T-helper 1 cell treated with Interleukin-12 subunit alpha and Interleukin-12 subunit beta and Interleukin-4 antibody, amounts not matched to agents 30 μg/mL and 1 μg/mL, for 36 hours (primary cell): Measurements from ENCODE around the gene PRRC2B.

ENCODE experiments used
- H3K27ac Mint-ChIP-seq: one replicate; pipeline ENCODE4 v1.8.0; 2021; ENCODE audit warnings: mild to moderate bottlenecking, mixed read lengths
- H3K27me3 Mint-ChIP-seq: one replicate; pipeline ENCODE4 v1.8.0; 2021; ENCODE audit warnings: low read depth, mixed read lengths
- H3K36me3 Mint-ChIP-seq: one replicate; pipeline ENCODE4 v1.8.0; 2021; ENCODE audit warnings: low read depth, mixed read lengths
- H3K4me1 Mint-ChIP-seq: one replicate; pipeline ENCODE4 v1.8.0; 2021; ENCODE audit warnings: low read depth, mixed read lengths
- H3K4me3 Mint-ChIP-seq: one replicate; pipeline ENCODE4 v1.8.0; 2021; ENCODE audit warnings: mild to moderate bottlenecking, moderate library complexity, mixed read lengths
- H3K9me3 Mint-ChIP-seq: one replicate; pipeline ENCODE4 v1.8.0; 2021; ENCODE audit warnings: mixed read lengths

Gene PRRC2B

DNA sequence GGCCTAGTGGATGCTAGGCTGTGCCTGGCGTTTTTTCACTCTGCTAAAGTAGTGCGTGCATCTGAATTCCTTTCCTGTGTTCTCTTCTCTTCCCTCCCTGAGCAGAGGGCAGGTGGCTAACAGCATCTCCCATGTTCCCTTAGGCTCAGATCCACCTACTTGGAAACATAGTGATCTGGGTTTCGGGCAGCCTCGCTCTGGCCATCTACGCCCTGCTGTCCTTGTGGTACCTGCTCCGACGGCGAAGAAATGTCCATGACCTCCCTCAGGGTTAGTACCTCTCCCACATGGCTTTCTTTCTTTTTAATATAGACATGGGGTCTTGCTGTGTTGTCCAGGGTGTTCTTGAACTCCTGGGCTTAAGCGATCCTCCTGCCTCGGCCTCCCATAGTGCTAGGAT lies 127.3 kb downstream of the PRRC2B start:
- Mint-ChIP-seq H3K9me3 (no peaks in the 10 kb centered on the region), H3K36me3 (peaks cover 33% of the 10 kb centered on the region), H3K27me3 (no peaks in the 10 kb centered on the region), H3K4me1 (no peaks in the 10 kb centered on the region), H3K4me3 (no peak overlapping the region), H3K27ac (no peak overlapping the region)

DNA sequence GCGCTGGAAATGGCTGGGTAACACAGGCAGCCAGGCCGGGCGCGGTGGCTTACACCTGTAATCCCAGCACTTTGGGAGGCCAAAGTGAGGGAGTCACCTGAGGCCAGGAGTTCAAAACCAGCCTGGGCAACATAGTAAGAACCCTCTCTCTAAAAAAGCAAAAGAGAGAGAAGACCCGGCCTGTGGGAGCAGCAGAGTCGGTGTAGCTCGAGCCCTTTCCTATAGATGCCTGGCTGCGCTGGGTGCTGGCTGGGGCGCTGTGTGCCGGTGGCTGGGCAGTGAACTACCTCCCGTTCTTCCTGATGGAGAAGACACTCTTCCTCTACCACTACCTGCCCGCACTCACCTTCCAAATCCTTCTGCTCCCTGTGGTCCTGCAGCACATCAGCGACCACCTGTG lies 127.9 kb downstream of the PRRC2B start:
- Mint-ChIP-seq H3K27ac (no peak overlapping the region), H3K4me3 (no peak overlapping the region), H3K4me1 (no peaks in the 10 kb centered on the region), H3K36me3 (peaks cover 39% of the 10 kb centered on the region), H3K27me3 (no peaks in the 10 kb centered on the region), H3K9me3 (no peaks in the 10 kb centered on the region)

DNA sequence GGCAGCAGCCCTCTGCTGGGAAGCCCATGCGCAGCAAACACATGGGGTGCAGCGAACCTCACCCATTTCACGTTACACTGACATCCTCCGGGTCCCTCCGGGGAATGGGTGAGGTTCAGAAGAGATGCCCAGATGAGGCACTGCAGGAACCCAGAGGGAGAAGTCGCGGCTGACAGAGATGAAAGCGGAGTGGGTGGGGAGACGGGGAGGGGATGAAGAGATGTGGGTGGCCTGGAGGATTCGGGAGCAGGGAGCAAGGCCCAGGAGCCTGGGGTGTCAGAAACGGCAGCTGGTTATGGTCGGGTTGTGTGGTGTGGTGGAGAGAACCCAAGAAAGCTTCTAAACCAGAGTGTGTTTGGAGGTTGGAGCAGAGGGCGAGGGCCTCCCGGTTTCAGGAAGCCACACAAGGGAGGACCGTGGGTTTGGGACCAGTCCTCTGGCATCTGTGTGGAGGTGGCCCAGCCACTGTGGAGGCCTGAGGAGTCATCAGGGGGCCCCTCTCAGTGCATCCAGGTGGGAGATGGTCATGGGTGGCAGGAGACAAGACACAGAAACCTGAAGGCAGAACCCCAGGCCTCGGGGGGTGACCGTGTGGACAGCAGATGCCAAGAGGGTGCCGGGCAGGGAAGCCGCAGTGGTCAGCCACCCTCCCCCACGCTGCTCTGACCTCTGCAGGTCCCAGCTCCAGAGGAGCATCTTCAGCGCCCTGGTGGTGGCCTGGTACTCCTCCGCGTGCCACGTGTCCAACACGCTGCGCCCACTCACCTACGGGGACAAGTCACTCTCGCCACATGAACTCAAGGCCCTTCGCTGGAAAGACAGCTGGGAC lies 128.6 kb downstream of the PRRC2B start:
- peaks cover 39% of the 10 kb centered on the region for H3K36me3 Mint-ChIP-seq
- H3K27me3 Mint-ChIP-seq = no peaks in the 10 kb centered on the region
- no peaks in the 10 kb centered on the region for H3K9me3 Mint-ChIP-seq
- no peak overlapping the region for H3K27ac Mint-ChIP-seq
- no peaks in the 10 kb centered on the region for H3K4me1 Mint-ChIP-seq
- no peak overlapping the region for H3K4me3 Mint-ChIP-seq

DNA sequence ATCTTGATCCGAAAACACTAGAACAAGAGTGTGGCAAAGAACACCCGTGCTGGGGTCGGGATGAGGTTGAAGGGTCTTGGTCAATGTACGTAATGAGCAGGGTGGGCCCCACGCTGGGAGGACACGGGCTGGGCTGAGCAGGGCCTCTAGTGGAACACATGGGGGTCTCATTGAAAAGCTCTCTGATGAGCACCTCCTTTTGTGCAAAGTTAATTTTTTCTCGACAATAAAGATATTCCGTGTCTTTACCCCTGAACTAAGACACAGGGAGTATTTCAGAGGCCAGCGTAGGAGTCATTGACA lies 129.2 kb downstream of the PRRC2B start:
- H3K4me1 Mint-ChIP-seq = no peaks in the 10 kb centered on the region
- no peak overlapping the region for H3K4me3 Mint-ChIP-seq
- H3K27me3 Mint-ChIP-seq = no peaks in the 10 kb centered on the region
- H3K9me3 Mint-ChIP-seq = no peaks in the 10 kb centered on the region
- peaks cover 36% of the 10 kb centered on the region for H3K36me3 Mint-ChIP-seq
- H3K27ac Mint-ChIP-seq = no peak overlapping the region

DNA sequence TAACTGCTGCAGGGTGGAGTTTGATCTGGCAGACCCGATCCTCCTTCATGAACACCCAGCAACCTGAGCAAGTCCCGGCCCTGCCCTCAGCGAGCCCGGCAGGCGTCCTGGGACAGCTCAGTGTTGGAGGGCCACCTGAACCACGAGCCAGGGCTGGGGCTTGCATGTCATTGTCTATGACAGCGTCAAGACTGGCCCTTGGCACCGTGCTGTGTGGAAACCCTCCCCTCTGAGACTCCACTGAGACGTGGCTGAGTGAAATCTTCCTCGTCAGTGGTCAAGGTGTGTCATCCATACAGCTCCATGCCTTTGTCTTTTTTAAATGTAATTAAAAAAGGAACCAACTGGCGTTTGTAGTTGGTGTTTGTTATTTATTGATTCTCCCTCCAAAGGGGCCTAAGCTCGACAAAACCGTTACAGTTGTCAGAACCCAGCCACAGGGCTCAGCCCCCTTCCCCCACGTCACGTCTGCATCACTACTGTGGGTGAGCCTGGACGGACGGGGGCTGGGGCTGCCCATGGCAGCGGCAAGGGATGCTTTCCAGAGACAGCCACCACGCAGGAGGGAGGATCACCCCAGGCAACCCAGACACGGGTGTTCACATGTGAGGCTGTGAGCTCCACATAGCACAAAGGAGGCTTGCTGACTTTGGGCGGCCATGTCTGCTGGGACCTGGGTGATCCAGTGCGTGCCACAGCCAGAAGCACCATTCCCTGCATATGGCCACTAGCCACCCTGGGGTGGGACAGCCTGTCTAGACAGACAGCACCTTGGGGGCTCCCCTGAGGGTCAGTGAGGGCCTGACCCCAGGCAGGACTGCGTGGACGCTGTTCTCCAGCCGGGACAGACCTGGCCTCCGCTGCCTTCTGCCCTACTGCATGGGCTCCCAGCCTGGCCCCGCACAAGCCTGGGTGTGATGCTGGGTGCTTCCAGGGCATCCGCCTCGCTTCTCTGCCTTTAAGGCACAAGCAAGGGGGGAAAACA lies 129.9 kb downstream of the PRRC2B start:
- Mint-ChIP-seq H3K4me3 (no peak overlapping the region), H3K36me3 (peaks cover 36% of the 10 kb centered on the region), H3K27ac (no peak overlapping the region), H3K27me3 (no peaks in the 10 kb centered on the region), H3K9me3 (no peaks in the 10 kb centered on the region), H3K4me1 (peaks cover 1% of the 10 kb centered on the region)

DNA sequence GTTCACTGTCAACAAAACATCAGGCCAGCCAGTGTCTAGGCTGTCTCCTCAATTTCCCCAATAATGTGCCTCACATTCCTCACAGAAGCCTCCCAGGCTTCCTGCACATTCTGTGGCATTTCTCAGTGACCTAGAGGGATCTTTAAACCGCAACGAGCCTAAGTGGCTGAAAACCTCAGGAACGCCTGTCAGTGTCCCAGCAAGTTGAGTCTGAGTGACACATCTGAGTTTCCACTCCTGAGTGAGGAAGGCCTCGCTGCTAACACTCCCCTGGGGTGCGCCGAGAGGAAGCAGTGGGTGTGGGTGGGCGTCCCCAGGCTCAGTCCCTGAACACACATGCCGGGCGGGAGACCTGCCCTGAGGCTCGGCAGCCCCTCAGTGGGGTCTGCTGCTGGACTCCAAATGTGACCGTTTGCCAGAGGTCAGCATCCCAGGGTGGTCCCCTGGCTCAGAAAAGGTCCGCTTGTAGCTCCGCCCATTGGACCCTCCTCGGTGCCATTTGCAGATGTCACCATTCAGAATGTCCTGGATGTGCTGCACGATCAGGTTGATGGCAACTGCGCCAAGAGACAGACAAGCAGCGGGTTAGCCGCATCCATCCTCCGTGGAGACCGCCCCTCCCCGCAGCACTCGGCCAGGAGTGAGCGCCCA lies 130.9 kb downstream of the PRRC2B start:
- peaks cover 6% of the 10 kb centered on the region for H3K4me1 Mint-ChIP-seq
- H3K36me3 Mint-ChIP-seq = peaks cover 29% of the 10 kb centered on the region
- H3K4me3 Mint-ChIP-seq = no peak overlapping the region
- no peak overlapping the region for H3K27ac Mint-ChIP-seq
- no peaks in the 10 kb centered on the region for H3K27me3 Mint-ChIP-seq
- H3K9me3 Mint-ChIP-seq = no peaks in the 10 kb centered on the region

DNA sequence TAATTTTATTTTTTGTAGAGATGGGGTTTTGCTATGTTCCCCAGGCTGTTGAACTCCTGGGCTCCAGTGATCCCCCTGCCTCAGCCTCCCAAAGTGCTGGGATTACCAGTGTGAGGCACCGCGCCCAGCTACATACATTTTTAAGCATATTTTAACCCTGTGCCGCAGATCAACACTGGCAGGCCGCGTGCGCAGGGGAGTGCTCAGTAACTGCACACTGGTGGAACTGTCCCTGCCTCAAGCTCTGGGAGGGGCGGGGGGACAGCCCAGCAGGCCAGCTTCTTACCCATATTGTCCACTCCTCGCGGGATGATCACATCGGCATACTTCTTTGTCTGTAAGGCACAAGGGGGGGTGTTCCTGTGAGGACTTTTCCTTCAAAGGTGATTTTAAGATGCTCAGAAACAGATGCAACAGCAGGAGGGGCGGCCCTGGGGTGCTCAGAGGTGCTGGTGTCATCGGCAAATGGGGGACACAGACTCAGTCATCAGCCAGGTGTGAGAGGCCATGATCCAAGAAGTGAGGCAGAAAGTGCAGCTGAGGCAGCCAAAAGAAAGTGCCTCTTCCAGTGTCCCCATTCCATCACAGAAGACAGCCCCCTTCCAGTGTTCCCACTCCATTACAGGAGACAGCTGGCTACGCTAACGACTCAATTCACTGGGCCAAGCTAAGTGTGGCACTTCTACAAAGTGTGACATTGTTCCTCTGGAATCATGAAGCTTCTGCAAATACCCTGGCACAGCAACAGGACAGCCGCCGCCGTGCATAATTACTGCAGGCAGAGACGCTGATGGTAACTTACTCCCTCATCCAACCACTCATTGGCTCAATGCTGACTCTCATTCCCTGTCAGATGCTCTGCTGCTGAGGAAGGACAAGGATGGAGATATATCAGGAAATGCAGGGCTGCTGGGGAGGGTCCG lies 132.0 kb downstream of the PRRC2B start:
- peaks cover 8% of the 10 kb centered on the region for H3K4me1 Mint-ChIP-seq
- H3K36me3 Mint-ChIP-seq = peaks cover 25% of the 10 kb centered on the region
- no peak overlapping the region for H3K27ac Mint-ChIP-seq
- no peaks in the 10 kb centered on the region for H3K9me3 Mint-ChIP-seq
- H3K27me3 Mint-ChIP-seq = no peaks in the 10 kb centered on the region
- H3K4me3 Mint-ChIP-seq = no peak overlapping the region

DNA sequence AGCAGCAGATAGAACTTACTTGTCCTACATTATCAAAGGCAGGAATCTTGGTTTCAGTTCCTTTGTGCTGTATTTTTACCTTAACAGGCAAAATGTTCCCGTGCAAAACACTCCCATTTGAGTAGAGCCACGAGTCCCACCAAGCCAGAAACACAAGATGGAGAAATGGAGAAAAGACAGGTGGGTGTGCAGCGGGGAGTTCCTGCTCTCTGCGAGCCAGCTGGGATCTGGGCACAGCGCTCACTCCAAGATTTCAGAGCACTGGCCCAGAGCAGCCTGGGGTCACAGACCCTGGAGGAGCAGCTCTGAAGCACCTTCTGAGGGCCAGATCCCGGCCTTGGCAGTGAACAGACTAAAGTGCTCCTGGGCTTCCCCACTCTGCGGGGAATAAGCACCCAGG lies 134.3 kb downstream of the PRRC2B start:
- Mint-ChIP-seq H3K36me3 (peaks cover 13% of the 10 kb centered on the region), H3K27me3 (no peaks in the 10 kb centered on the region), H3K4me3 (peak overlapping the region; percentile 63), H3K9me3 (no peaks in the 10 kb centered on the region), H3K27ac (peak overlapping the region; percentile 81), H3K4me1 (peaks cover 8% of the 10 kb centered on the region)

DNA sequence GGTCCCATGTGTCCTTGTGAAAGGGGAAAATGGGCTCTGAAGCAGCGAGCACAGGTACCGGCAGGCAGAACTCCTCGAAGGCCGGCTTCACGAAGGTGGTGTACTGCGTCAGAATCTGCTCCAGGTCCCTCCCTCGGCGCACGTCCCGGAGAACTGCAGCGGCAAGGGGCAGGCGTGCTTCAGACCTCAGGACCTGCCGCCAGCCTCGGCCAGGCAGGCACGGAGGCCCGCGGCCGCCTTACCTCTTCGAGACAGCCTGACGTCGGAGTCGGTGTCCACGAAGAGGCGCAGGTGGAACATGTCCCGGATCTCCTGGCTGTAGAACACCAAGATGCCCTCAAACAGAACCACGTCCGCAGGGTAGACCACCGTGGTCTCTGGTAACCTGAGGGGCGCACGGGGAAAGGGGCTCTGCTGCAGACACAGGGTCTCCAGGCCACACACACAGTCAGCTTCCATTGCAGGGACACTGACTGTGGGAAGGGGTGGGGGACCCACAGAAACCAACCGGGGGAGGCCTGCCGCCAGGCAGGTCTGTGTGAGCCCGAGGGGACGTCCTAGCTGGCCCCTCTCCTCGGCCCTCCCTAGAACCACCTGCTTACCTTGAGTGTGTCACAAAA lies 135.1 kb downstream of the PRRC2B start:
- peaks cover 8% of the 10 kb centered on the region for H3K4me1 Mint-ChIP-seq
- no peak overlapping the region for H3K4me3 Mint-ChIP-seq
- no peaks in the 10 kb centered on the region for H3K27me3 Mint-ChIP-seq
- H3K36me3 Mint-ChIP-seq = peaks cover 13% of the 10 kb centered on the region
- H3K9me3 Mint-ChIP-seq = no peaks in the 10 kb centered on the region
- no peak overlapping the region for H3K27ac Mint-ChIP-seq

DNA sequence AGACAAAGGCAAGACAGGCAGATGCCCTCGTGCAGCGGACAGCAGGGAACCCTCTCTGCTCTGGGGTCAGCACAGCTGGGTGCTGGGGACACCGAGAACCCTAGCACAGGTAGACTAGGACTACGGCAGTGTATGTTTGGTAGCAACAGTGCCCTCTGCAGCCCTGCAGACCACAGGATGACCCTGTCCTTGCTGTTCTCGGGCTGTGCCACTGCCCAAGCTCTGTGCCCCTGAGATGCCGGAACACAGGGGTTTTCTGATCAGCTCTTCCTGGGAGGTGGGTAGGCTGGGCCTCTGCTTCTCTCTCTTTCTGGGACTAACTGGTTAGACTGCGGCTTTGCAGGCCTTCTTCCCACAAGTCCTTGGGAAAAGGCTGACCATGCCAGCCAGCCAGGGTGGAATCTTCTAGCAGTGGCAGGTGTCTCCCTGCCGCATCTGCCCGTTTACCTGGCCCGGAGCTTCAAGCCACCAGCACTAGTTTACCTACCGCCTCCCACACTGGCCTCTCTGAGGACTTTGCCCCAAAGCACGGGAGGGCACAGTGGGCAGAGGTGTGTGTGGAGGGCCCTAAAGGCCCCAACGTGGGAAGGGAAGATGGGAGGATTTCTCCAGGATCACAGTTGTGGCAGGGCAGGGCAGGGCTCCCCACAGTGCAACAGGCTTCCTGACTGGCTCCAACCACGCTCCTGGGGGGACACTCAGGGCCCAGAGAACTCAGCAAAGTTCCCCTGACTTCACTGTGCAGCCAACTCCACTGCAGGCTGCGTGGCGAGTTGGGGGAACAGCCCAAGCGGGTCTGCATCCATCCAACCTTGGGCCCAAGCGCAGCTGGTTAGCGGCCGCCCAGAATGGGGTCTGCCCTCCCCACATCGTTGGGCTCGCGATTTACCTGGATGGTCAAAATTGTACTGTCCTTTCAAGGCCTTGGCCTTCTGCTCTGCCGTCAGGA lies 136.0 kb downstream of the PRRC2B start:
- Mint-ChIP-seq H3K27ac (peak overlapping the region; percentile 65), H3K27me3 (no peaks in the 10 kb centered on the region), H3K4me3 (peak overlapping the region; percentile 77)

DNA sequence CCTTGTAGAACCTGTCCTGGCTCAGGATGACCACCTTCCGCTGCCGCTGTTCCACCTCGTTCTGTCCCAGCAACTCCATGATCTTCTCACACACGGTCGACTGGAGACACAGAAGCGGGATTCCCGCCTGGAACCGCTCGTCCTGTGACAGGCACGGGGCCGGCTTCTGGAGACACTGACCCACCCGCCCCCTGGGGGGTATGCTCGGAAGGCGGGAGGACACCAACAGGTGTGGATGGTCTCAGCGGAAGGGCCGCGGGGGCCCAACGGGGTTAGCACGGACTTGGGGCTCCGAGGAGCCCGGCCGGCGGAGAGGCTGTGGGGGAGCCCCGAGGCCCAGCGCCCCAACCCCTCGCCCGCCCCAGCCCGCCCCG lies 136.6 kb downstream of the PRRC2B start:
- Mint-ChIP-seq H3K36me3 (peaks cover 13% of the 10 kb centered on the region), H3K27ac (no peak overlapping the region), H3K4me3 (peak overlapping the region; percentile 77), H3K4me1 (peaks cover 14% of the 10 kb centered on the region), H3K27me3 (no peaks in the 10 kb centered on the region), H3K9me3 (no peaks in the 10 kb centered on the region)

More for the DNA sequence above, 136.0 kb downstream of the PRRC2B start:
- Mint-ChIP-seq H3K9me3 (no peaks in the 10 kb centered on the region), H3K36me3 (peaks cover 13% of the 10 kb centered on the region), H3K4me1 (peaks cover 14% of the 10 kb centered on the region)

DNA sequence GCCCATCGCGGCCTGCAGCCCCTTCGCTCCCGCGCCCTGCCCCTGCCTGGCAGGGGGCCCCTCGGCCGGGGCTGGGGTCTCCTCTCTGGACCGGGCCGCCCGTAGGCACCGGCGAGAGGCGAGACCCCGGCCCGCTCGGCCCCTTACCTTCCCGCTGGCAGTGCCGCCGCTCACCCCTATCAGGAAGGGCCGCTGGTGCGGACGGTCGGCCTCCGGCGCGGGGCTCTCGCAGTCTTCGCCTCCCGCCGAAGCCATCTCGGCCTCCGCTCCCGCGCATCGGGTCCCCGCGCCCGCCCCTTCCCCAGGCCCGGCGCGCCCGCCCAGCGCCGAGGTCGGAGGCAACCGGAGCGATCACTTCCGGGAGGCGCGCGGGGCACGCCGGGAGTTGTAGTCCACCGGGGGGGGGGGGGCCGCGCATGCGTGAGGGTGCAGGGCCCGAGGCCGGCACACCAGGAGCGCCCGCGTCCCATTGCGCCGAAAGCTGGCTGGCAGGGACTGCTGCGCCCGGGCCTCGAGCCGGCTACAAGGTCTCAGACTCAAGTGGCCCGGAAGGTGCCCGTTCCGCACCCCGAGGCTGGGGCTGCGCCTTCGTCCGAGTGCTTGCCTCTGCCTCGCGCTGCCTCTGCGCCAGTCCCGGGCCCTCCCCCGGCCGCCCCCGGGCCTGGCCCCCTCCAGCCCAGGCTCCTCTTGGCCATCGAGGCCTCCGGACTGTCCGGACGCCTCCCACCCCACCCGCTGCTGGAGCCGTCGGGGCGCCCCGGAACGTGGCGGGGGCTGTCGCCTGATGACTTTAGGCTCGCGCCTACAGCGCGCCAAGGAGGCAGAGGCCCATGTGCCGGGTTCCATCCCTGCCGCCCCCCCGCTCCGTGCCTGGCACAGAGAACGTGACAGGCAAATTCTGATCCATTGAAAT lies 137.3 kb downstream of the PRRC2B start, which contains the start of gene UCK1:
Gene UCK1 (minus strand): TSS at position 344 of the 913 bp plus-strand sequence. CDS start 89 bp downstream, at position 255.
- Mint-ChIP-seq H3K36me3 (peaks cover 12% of the 10 kb centered on the region), H3K27ac (no peak within 1 kb of the TSS), H3K4me3 (peak within 1 kb of the TSS; percentile 77), H3K27me3 (no peaks in the 10 kb centered on the region), H3K4me1 (peaks cover 14% of the 10 kb centered on the region), H3K9me3 (no peaks in the 10 kb centered on the region)
